GM23338 (cell line): ENCODE measurements around the gene ULK4. TPM values are rescaled to one million over a fixed set of nuclear protein-coding genes. Genes with fewer than 3 reads are reported as not detected.

Source experiments
- ATAC-seq: fragments of 200-7000 bp; cut with Tn5 transposase; 3 replicates; pipeline ENCODE4 v1.9.1; 2020
- DNase-seq: peaks from one replicate; pipeline ENCODE4 v3.0.0-alpha.2; 2015; ENCODE audit warnings: low spot score
- H2AFZ ChIP-seq: fragments of 200-600 bp; sonication (generic); 2 replicates; pipeline ENCODE4 v1.8.0; 2016; ENCODE audit warnings: antibody characterized with exemption, mild to moderate bottlenecking, moderate library complexity
- H3F3A ChIP-seq: fragments of 200-600 bp; sonication (generic); replicated peaks from 2 replicates; pipeline ENCODE4 v1.8.0; 2017; ENCODE audit warnings: antibody characterized with exemption, mixed run types, low read depth
- H3K27ac ChIP-seq: fragments of 200-600 bp; sonication (generic); 2 replicates; pipeline ENCODE4 v1.6.1; 2016; ENCODE audit warnings: low read depth
- H3K27me3 ChIP-seq: fragments of 200-600 bp; sonication (generic); 2 replicates; pipeline ENCODE4 v1.8.0; 2016; ENCODE audit warnings: mild to moderate bottlenecking, mixed run types, moderate library complexity; ENCODE audit not compliant: insufficient read depth
- H3K36me3 ChIP-seq: fragments of 200-600 bp; sonication (generic); 2 replicates; pipeline ENCODE4 v1.8.0; 2016; ENCODE audit warnings: mild to moderate bottlenecking; ENCODE audit not compliant: insufficient read depth
- H3K4me1 ChIP-seq: fragments of 200-600 bp; sonication (generic); 2 replicates; pipeline ENCODE4 v1.8.0; 2016; ENCODE audit warnings: mild to moderate bottlenecking, moderate library complexity; ENCODE audit not compliant: insufficient read depth
- H3K4me2 ChIP-seq: fragments of 200-600 bp; sonication (generic); 2 replicates; pipeline ENCODE4 v1.7.1; 2017; ENCODE audit warnings: mixed run types
- H3K4me3 ChIP-seq: fragments of 200-600 bp; sonication (generic); 2 replicates; pipeline ENCODE4 v1.6.1; 2016; ENCODE audit warnings: mixed run types
- H3K79me2 ChIP-seq: fragments of 200-600 bp; sonication (generic); replicated peaks from 2 replicates; pipeline ENCODE4 v1.8.0; 2017; ENCODE audit warnings: mild to moderate bottlenecking; ENCODE audit not compliant: insufficient read depth
- H3K9me2 ChIP-seq: fragments of 200-600 bp; sonication (generic); 2 replicates; pipeline ENCODE4 v1.8.0; 2017; ENCODE audit not compliant: insufficient read depth
- H4K20me1 ChIP-seq: fragments of 200-600 bp; sonication (generic); replicated peaks from 2 replicates; pipeline ENCODE4 v1.8.0; 2017; ENCODE audit warnings: mild to moderate bottlenecking; ENCODE audit not compliant: insufficient read depth
- H3K27ac Mint-ChIP-seq: 2 replicates; pipeline ENCODE4 v1.8.0; 2020; ENCODE audit warnings: inconsistent platforms, mild to moderate bottlenecking, moderate library complexity, mixed read lengths
- H3K27me3 Mint-ChIP-seq: 3 replicates; pipeline ENCODE4 v1.8.0; 2022; ENCODE audit warnings: low read depth, mild to moderate bottlenecking, moderate library complexity, mixed read lengths, inconsistent platforms; ENCODE audit not compliant: insufficient read depth, poor library complexity
- H3K36me3 Mint-ChIP-seq: 3 replicates; pipeline ENCODE4 v1.8.0; 2021; ENCODE audit warnings: low read depth, mild to moderate bottlenecking, inconsistent platforms, moderate library complexity, mixed read lengths
- H3K4me1 Mint-ChIP-seq: 3 replicates; pipeline ENCODE4 v1.8.0; 2020; ENCODE audit warnings: mild to moderate bottlenecking, inconsistent platforms, mixed read lengths
- H3K4me3 Mint-ChIP-seq: 3 replicates; pipeline ENCODE4 v1.8.0; 2021; ENCODE audit warnings: moderate library complexity, mild to moderate bottlenecking, inconsistent platforms, mixed read lengths
- H3K9me3 Mint-ChIP-seq: 3 replicates; pipeline ENCODE4 v1.8.0; 2020; ENCODE audit warnings: moderate library complexity, mild to moderate bottlenecking, inconsistent platforms, mixed read lengths
- CREB1 ChIP-seq: fragments of 250-450 bp; sonication (Bioruptor Pico); IDR thresholded peaks from 2 replicates; pipeline ENCODE4 v1.5.0; 2020; ENCODE audit warnings: low read depth, mild to moderate bottlenecking, moderate library complexity
- CTCF ChIP-seq, 2 experiments: fragments of 200-600 bp in 1 of 2; sonication (generic) in 1 of 2; conservative IDR thresholded peaks; 2 replicates each; pipeline versions ENCODE4 v1.5.1 to v1.6.1; 2016 to 2017; ENCODE audit warnings: antibody characterized with exemption in 2 of 2, low read depth in 2 of 2, mild to moderate bottlenecking in 2 of 2, moderate library complexity in 1 of 2
- ETS1 ChIP-seq: IDR thresholded peaks from 2 replicates; pipeline ENCODE4 v1.6.1; 2016; ENCODE audit warnings: antibody characterized with exemption
- EZH2 ChIP-seq: fragments of 200-600 bp; sonication (generic); IDR thresholded peaks from one replicate; pipeline ENCODE4 v1.8.0; 2017; ENCODE audit warnings: antibody characterized with exemption, mild to moderate bottlenecking, low read depth; ENCODE audit not compliant: unreplicated experiment
- EZH2phosphoT487 ChIP-seq: fragments of 200-600 bp; sonication (generic); IDR thresholded peaks from one replicate; pipeline ENCODE4 v1.8.1; 2018; ENCODE audit warnings: antibody characterized with exemption; ENCODE audit not compliant: unreplicated experiment
- JUNB ChIP-seq: IDR thresholded peaks from one replicate; pipeline ENCODE4 v1.6.1; 2016; ENCODE audit warnings: antibody characterized with exemption; ENCODE audit not compliant: unreplicated experiment
- NANOG ChIP-seq: IDR thresholded peaks from 2 replicates; pipeline ENCODE4 v1.6.1; 2016; ENCODE audit warnings: antibody characterized with exemption, borderline replicate concordance
- POLR2AphosphoS5 ChIP-seq: IDR thresholded peaks from 2 replicates; pipeline ENCODE4 v1.6.1; 2016; ENCODE audit warnings: antibody characterized with exemption, low read depth
- REST ChIP-seq: IDR thresholded peaks from one replicate; pipeline ENCODE4 v1.6.1; 2018; ENCODE audit warnings: antibody characterized with exemption; ENCODE audit not compliant: unreplicated experiment
- STAT1 ChIP-seq: IDR thresholded peaks from one replicate; pipeline ENCODE4 v1.6.1; 2016; ENCODE audit warnings: antibody characterized with exemption; ENCODE audit not compliant: unreplicated experiment
- ZNF114 ChIP-seq: fragments of 250-450 bp; sonication (Bioruptor Pico); IDR thresholded peaks from 2 replicates; pipeline ENCODE4 v1.5.0; 2020; ENCODE audit warnings: mild to moderate bottlenecking, moderate library complexity
- ZNF331 ChIP-seq: fragments of 250-450 bp; sonication (Bioruptor Pico); IDR thresholded peaks from 2 replicates; pipeline ENCODE4 v1.5.0; 2020; ENCODE audit warnings: low read depth, mild to moderate bottlenecking, moderate library complexity
- polyA plus RNA-seq: library from polyadenylated mRNA; unstranded; fragments of >200 nt; fragmentation: Nextera tagmentation; extraction: Ambion mirVana; gene quantifications from 2 replicates; pipeline ENCODE4 v1.2.1, GENCODE V29; 2016
- total RNA-seq: library from RNA; depleted of rRNA; stranded (reverse); fragments of >200 nt; shearing (Covaris generic); gene quantifications from 2 replicates; pipeline ENCODE4 v1.2.3, GENCODE V29; 2014
- TF ChIP-seq, protein P1 (sequence below): fragments of 250-450 bp; sonication (Bioruptor Pico); IDR thresholded peaks from 2 replicates; pipeline ENCODE4 v1.5.0; 2020; ENCODE audit warnings: mild to moderate bottlenecking, moderate library complexity

The ULK4 gene
- total and polyA plus RNA-seq, 2 experiments from 2014 or later = 20.8 to 41.4 TPM

GRCh38 chr3:41652931-41653330 is 309.0 kb downstream of the ULK4 start:
- peaks cover 28% of the 10 kb centered on the region for H3K36me3 Mint-ChIP-seq
- H3K27ac ChIP-seq = no peak overlapping the region
- H3K9me2 ChIP-seq = 0 out of 2 replicates have a peak, but pooled peaks cover 7% of the 10 kb centered on the region
- ATAC-seq (peak; percentile 71), DNase-seq (peak; percentile 8)
- peaks cover 18% of the 10 kb centered on the region for H3K4me1 ChIP-seq
- H3K4me2 ChIP-seq = 0 out of 2 replicates have a peak overlapping the region, but pooled peaks have one; percentile 33
- no peak for TF ChIP-seq CTCF (conservative IDR thresholded peaks at IDR 0.05; ENCODE audit: low read depth in 2 of 2)
- no peak for TF ChIP-seq EZH2phosphoT487
- TF ChIP-seq EZH2 = no peak
- TF ChIP-seq, protein P1, sequence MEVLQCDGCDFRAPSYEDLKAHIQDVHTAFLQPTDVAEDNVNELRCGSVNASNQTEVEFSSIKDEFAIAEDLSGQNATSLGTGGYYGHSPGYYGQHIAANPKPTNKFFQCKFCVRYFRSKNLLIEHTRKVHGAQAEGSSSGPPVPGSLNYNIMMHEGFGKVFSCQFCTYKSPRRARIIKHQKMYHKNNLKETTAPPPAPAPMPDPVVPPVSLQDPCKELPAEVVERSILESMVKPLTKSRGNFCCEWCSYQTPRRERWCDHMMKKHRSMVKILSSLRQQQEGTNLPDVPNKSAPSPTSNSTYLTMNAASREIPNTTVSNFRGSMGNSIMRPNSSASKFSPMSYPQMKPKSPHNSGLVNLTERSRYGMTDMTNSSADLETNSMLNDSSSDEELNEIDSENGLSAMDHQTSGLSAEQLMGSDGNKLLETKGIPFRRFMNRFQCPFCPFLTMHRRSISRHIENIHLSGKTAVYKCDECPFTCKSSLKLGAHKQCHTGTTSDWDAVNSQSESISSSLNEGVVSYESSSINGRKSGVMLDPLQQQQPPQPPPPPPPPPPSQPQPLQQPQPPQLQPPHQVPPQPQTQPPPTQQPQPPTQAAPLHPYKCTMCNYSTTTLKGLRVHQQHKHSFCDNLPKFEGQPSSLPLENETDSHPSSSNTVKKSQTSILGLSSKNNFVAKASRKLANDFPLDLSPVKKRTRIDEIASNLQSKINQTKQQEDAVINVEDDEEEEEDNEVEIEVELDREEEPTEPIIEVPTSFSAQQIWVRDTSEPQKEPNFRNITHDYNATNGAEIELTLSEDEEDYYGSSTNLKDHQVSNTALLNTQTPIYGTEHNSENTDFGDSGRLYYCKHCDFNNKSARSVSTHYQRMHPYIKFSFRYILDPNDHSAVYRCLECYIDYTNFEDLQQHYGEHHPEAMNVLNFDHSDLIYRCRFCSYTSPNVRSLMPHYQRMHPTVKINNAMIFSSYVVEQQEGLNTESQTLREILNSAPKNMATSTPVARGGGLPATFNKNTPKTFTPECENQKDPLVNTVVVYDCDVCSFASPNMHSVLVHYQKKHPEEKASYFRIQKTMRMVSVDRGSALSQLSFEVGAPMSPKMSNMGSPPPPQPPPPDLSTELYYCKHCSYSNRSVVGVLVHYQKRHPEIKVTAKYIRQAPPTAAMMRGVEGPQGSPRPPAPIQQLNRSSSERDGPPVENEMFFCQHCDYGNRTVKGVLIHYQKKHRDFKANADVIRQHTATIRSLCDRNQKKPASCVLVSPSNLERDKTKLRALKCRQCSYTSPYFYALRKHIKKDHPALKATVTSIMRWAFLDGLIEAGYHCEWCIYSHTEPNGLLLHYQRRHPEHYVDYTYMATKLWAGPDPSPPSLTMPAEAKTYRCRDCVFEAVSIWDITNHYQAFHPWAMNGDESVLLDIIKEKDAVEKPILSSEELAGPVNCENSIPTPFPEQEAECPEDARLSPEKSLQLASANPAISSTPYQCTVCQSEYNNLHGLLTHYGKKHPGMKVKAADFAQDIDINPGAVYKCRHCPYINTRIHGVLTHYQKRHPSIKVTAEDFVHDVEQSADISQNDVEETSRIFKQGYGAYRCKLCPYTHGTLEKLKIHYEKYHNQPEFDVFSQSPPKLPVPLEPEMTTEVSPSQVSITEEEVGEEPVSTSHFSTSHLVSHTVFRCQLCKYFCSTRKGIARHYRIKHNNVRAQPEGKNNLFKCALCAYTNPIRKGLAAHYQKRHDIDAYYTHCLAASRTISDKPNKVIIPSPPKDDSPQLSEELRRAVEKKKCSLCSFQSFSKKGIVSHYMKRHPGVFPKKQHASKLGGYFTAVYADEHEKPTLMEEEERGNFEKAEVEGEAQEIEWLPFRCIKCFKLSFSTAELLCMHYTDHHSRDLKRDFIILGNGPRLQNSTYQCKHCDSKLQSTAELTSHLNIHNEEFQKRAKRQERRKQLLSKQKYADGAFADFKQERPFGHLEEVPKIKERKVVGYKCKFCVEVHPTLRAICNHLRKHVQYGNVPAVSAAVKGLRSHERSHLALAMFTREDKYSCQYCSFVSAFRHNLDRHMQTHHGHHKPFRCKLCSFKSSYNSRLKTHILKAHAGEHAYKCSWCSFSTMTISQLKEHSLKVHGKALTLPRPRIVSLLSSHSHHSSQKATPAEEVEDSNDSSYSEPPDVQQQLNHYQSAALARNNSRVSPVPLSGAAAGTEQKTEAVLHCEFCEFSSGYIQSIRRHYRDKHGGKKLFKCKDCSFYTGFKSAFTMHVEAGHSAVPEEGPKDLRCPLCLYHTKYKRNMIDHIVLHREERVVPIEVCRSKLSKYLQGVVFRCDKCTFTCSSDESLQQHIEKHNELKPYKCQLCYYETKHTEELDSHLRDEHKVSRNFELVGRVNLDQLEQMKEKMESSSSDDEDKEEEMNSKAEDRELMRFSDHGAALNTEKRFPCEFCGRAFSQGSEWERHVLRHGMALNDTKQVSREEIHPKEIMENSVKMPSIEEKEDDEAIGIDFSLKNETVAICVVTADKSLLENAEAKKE (CRISPR knock-in tag) = no peak
- TF ChIP-seq REST = no peak
- no peak for TF ChIP-seq ZNF331
- TF ChIP-seq NANOG = no peak
- TF ChIP-seq POLR2AphosphoS5 = no peak
- TF ChIP-seq STAT1 = no peak
- no peak for TF ChIP-seq CREB1 (CRISPR knock-in tag)
- TF ChIP-seq ETS1 = no peak
- no peak for TF ChIP-seq ZNF114 (CRISPR knock-in tag)
- no peak for TF ChIP-seq JUNB
- no peaks in the 10 kb centered on the region for H3F3A ChIP-seq
- peaks cover 3% of the 10 kb centered on the region; the same call in 2 of the 3 replicates for H3K4me1 Mint-ChIP-seq
- H3K36me3 ChIP-seq = peaks cover 9% of the 10 kb centered on the region; the same call in 1 of the 2 replicates
- H3K9me3 Mint-ChIP-seq = peaks cover 31% of the 10 kb centered on the region
- no peak overlapping the region for H3K4me3 ChIP-seq
- no peak overlapping the region for H2AFZ ChIP-seq
- no peak overlapping the region for H3K27ac Mint-ChIP-seq
- H3K4me3 Mint-ChIP-seq = no peak overlapping the region
- H4K20me1 ChIP-seq = no peaks in the 10 kb centered on the region
- no peaks in the 10 kb centered on the region for H3K79me2 ChIP-seq
- H3K27me3 Mint-ChIP-seq = peaks cover 6% of the 10 kb centered on the region
- H3K27me3 ChIP-seq = no peaks in the 10 kb centered on the region
